NB4 (cell line): ENCODE data around the gene ZNF428.

Source experiments
- DNase-seq: peaks from one replicate; pipeline ENCODE4 v3.0.0; 2010; ENCODE audit warnings: low read depth
- H3K4me3 ChIP-seq: one replicate; pipeline ENCODE4 v1.5.1; 2011; ENCODE audit warnings: mild to moderate bottlenecking, low read depth, low read length, moderate library complexity
- CTCF ChIP-seq: IDR thresholded peaks from one replicate; pipeline ENCODE4 v1.5.1; 2012; ENCODE audit warnings: low read depth, low read length
- MYC ChIP-seq: IDR thresholded peaks from 2 replicates; pipeline ENCODE4 v1.6.1; 2011; ENCODE audit warnings: low read depth, low read length
- POLR2A ChIP-seq: IDR thresholded peaks from 2 replicates; pipeline ENCODE4 v1.6.1; 2011; ENCODE audit warnings: mild to moderate bottlenecking; ENCODE audit not compliant: insufficient read length; ENCODE audit errors: extremely low read depth
- TF ChIP-seq, protein P1 (sequence below): IDR thresholded peaks from 2 replicates; pipeline ENCODE4 v1.6.1; 2011; ENCODE audit warnings: low read depth, low read length

ZNF428 gene

GRCh38 chr19:43642531-43642930 is 23.1 kb upstream of the ZNF428 start:
- DNase-seq: no peak
- TF ChIP-seq, protein P1, sequence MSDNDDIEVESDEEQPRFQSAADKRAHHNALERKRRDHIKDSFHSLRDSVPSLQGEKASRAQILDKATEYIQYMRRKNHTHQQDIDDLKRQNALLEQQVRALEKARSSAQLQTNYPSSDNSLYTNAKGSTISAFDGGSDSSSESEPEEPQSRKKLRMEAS: no peak
- no peak for TF ChIP-seq CTCF
- no peak for TF ChIP-seq POLR2A
- no peak for TF ChIP-seq MYC
- no peak overlapping the region for H3K4me3 ChIP-seq

DNA sequence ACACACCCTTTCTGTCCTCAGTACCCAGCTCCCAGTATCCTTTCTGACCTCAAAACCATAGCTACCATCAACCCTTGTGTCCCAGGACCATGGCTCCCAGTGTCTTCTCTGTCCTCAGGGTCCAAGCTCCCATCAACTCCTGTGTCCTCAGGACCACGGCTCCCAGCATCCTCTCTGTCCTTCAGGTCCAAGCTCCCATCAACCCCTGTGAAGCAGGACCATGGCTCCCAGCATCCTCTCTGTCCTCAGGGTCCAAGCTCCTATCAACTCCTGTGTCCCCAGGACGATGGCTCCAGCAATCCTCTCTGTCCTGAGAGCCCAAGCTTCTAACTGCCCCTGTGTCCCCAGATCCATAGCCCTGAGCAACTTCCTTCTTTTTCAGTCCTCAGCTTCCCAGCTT is 21.9 kb upstream of the ZNF428 start:
- TF ChIP-seq, protein P1: no peak
- TF ChIP-seq POLR2A: no peak
- no peak for TF ChIP-seq CTCF
- TF ChIP-seq MYC: no peak
- peak; percentile 20 for DNase-seq
- H3K4me3 ChIP-seq: no peak overlapping the region

DNA sequence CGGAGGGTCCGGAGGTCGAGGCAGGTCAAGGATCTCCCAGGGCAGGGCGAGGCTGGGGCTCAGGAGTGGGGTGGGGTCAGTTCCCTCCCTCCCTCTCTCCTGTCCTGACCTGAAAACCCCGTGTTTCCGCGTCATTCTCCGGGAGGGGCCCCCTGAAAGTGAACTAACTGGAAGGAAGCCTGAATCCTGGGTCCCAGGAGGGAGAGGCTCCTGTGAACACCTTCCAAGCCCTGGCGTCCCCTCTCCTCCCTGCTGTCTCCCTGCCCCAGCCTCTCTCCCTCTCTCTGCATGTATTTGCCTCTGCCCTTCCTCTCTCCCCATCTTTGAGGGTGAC is 21.0 kb upstream of the ZNF428 start:
- TF ChIP-seq CTCF: no peak
- no peak for TF ChIP-seq POLR2A
- TF ChIP-seq, protein P1: no peak
- no peak for TF ChIP-seq MYC
- DNase-seq: no peak
- H3K4me3 ChIP-seq: no peak overlapping the region

DNA sequence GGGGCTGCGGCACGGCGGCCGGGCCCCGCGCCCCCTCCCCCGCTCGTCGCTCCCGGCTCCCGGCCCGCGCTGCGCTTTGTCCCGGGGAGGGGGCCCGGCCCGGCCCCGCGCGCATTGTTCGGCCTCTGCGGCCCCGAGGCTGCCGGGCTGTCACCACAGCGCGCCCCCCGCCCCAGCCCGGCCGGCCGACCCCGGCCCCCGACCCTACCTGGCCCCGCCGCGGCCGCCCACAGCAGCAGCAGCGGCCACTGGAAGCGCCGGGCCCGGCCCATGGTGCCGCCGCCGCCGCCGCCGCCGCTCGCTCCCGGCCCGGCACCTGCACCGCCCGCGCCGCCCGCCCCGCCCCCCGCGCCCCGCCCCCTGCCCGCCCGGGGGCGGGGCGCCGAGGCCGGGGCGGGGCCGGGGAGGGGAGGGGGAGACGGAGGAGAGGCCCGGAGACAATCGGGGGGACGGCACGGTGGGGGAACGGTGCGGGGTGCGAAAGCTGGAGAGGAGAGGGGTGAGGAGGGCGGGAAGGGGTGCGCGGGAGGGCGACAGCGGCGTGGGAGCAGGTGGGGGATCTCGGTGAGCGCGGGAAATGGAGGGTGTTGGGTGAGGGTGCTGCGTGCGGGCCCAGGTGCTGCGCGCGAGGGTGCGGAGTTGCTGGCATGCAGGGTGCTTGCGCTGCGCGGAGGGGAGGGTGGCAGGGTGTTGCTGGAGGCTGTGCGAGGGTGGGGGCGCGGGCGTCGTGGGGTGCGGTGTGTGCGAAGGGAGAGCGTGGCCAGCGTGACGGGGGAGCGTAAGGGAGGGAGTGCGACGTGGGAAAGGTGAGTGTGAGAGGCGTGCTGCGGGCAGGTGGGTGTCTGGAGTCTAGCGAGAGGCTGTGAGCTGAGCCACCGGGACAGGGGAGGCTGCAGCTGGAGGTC is 20.3 kb upstream of the ZNF428 start, which contains the start of gene CADM4:
Gene CADM4, minus strand, starts transcription at position 332 of the 905 bp plus-strand sequence. Its CDS starts 60 bp downstream, at position 272.
- no peak within 1 kb of the TSS for H3K4me3 ChIP-seq
- peak; percentile 9 for DNase-seq
- TF ChIP-seq CTCF (no peak), MYC (no peak), POLR2A (no peak)
- TF ChIP-seq, protein P1: no peak

- TF ChIP-seq MYC (no peak), CTCF (no peak), POLR2A (no peak)
- TF ChIP-seq, protein P1: no peak
- no peak overlapping the region for H3K4me3 ChIP-seq
- no peak for DNase-seq
These were observed 19.6 kb upstream of the ZNF428 start for GRCh38 chr19:43638995-43639518.
